ENCODE results near the gene ATP11B. TPM values are rescaled to one million over a fixed set of nuclear protein-coding genes. Genes with fewer than 3 reads are reported as not detected.
"Not testable (repeated sequence)": the region's sequence is repeated elsewhere in the genome, so short reads cannot be mapped to it uniquely, and the experiment has no call there.

Gene ATP11B
- total and polyA plus RNA-seq, 2 of the 8 experiments (the other 6 are each of a cell fraction or from before 2014, with no cell fraction given), result 5.1 to 26.5 TPM

- TF ChIP-seq KDM5A (IDR thresholded peaks at IDR 0.05; ENCODE audit: low read length), result no peak
- no peak for TF ChIP-seq EP300 (IDR thresholded peaks at IDR 0.05; ENCODE audit: borderline replicate concordance in 1 of 2, low read depth in 2 of 2, low read length in 2 of 2)
- no peak for TF ChIP-seq TBP (IDR thresholded peaks at IDR 0.05; ENCODE audit: low read depth, low read length)
Measured at GRCh38 chr3:182821221-182821981, 28.1 kb downstream of the ATP11B start (continued).

- H3K4me2 ChIP-seq (ENCODE audit: insufficient read depth in 1 of 2, low read depth in 2 of 2, low read length in 2 of 2); H3K23ac ChIP-seq (ENCODE audit: insufficient read length); H3K79me2 ChIP-seq (ENCODE audit: control insufficient read depth in 1 of 2, insufficient read depth in 2 of 2, low read length in 2 of 2); H3K9me3 ChIP-seq (ENCODE audit: insufficient read depth in 2 of 2, low read depth in 1 of 2, low read length in 1 of 2); FAIRE-seq; POLR2A ChIA-PET (ENCODE audit: partially characterized antibody); H4K91ac ChIP-seq (replicated peaks; ENCODE audit: insufficient read length, low read length); H2BK15ac ChIP-seq (ENCODE audit: low read length); CTCF ChIA-PET (ENCODE audit: partially characterized antibody); H3K4ac ChIP-seq (replicated peaks; ENCODE audit: insufficient read length, low read depth, low read length); H2BK5ac ChIP-seq (ENCODE audit: low read depth, low read length); H2AK5ac ChIP-seq (ENCODE audit: low read depth, low read length); H3K27ac ChIP-seq (ENCODE audit: low read depth, low read length); H3K56ac ChIP-seq (replicated peaks; ENCODE audit: insufficient read length, low read depth, low read length); H3K79me1 ChIP-seq (ENCODE audit: low read depth, low read length); H3K4me3 ChIP-seq (ENCODE audit: extremely low read depth in 1 of 4, insufficient read depth in 2 of 4, low read depth in 3 of 4, low read length in 4 of 4); H4K5ac ChIP-seq (ENCODE audit: insufficient read length, low read depth, low read length); H4K8ac ChIP-seq (ENCODE audit: extremely low read depth, insufficient read depth, low read length); DNase-seq (ENCODE audit: low read depth in 1 of 2, low spot score in 2 of 2); H4K20me1 ChIP-seq (replicated peaks in 1 of 2; ENCODE audit: control insufficient read depth in 1 of 2, insufficient read depth in 2 of 2, low read length in 2 of 2); H3K23me2 ChIP-seq (ENCODE audit: low read depth, low read length); H2BK12ac ChIP-seq (ENCODE audit: low read depth, low read length); H3K4me1 ChIP-seq (replicated peaks in 1 of 4; ENCODE audit: control insufficient read depth in 3 of 4, insufficient read depth in 4 of 4, low read length in 3 of 4); H3K9ac ChIP-seq (replicated peaks in 1 of 4; ENCODE audit: extremely low read depth in 1 of 4, low read depth in 3 of 4, low read length in 3 of 4); H3K27me3 ChIP-seq (replicated peaks in 1 of 4; ENCODE audit: control insufficient read depth in 3 of 4, extremely low read depth in 1 of 4, insufficient read depth in 3 of 4, low read length in 3 of 4); H2AFZ ChIP-seq (ENCODE audit: low read length); H2BK20ac ChIP-seq (ENCODE audit: low read length); H2BK120ac ChIP-seq (replicated peaks; ENCODE audit: low read depth, low read length); H3K36me3 ChIP-seq (ENCODE audit: control insufficient read depth in 2 of 4, insufficient read depth in 4 of 4, low read length in 3 of 4); H3K18ac ChIP-seq (ENCODE audit: extremely low read depth, low read length); H3K14ac ChIP-seq (ENCODE audit: insufficient read length): not testable (repeated sequence)
- WGBS, 2 experiments (ENCODE audit: extremely low coverage in 1 of 2, insufficient coverage in 1 of 2, insufficient read length in 1 of 2, insufficient replicate concordance in 2 of 2, low coverage in 1 of 2, low lambda C conversion rate in 2 of 2, missing lambda C conversion rate in 1 of 2), result 94% methylated on average over 5 of the region's 5 CpGs; no CpG with 5 or more reads in 1 of the 2 experiments
Measured at GRCh38 chr3:182822260-182822659, 29.0 kb downstream of the ATP11B start.

Measured in H1 (cell line).